Measurements from ENCODE around the gene ZER1.
"Not testable (repeated sequence)": the region's sequence is repeated elsewhere in the genome, so short reads cannot be mapped to it uniquely, and the experiment has no call there.

Gene ZER1

GRCh38 chr9:128713941-128714573 is 57.7 kb downstream of the ZER1 start:
- no peak for DNase-seq

- no peak for DNase-seq
Measured at GRCh38 chr9:128713411-128713780, 58.3 kb downstream of the ZER1 start.

- DNase-seq = no peak
Measured at GRCh38 chr9:128712451-128713410, 59.0 kb downstream of the ZER1 start.

- no peak for DNase-seq
Measured at GRCh38 chr9:128707446-128707845, 64.3 kb downstream of the ZER1 start.

- DNase-seq = no peak
Measured at GRCh38 chr9:128706671-128707381, 64.9 kb downstream of the ZER1 start.

GRCh38 chr9:128706045-128706444 is 65.7 kb downstream of the ZER1 start:
- DNase-seq = no peak

GRCh38 chr9:128705051-128705965 is 66.4 kb downstream of the ZER1 start:
- no peak for DNase-seq

GRCh38 chr9:128704356-128704670 is 67.4 kb downstream of the ZER1 start:
- no peak for DNase-seq

GRCh38 chr9:128703616-128704355 is 67.9 kb downstream of the ZER1 start:
- no peak for DNase-seq

- DNase-seq = no peak
Measured at GRCh38 chr9:128702949-128703615, 68.6 kb downstream of the ZER1 start.

- no peak for DNase-seq
Measured at GRCh38 chr9:128702445-128702948, 69.2 kb downstream of the ZER1 start, which contains the start of gene PKN3. Gene PKN3 (plus strand): TSS chr9:128702503. CDS start chr9:128702916, 413 bp downstream.

GRCh38 chr9:128701227-128701854 is 70.4 kb downstream of the ZER1 start:
- no peak for DNase-seq

- DNase-seq = not testable (repeated sequence)
Measured at GRCh38 chr9:128699096-128699795, 72.5 kb downstream of the ZER1 start.

GRCh38 chr9:128696923-128697707 is 74.6 kb downstream of the ZER1 start:
- DNase-seq = no peak

GRCh38 chr9:128694344-128694743 is 77.4 kb downstream of the ZER1 start:
- DNase-seq = no peak

- not testable (repeated sequence) for DNase-seq
Measured at GRCh38 chr9:128693738-128694137, 78.0 kb downstream of the ZER1 start.

- DNase-seq = no peak
Measured at GRCh38 chr9:128690684-128691034, 81.1 kb downstream of the ZER1 start.

GRCh38 chr9:128689820-128690683 is 81.7 kb downstream of the ZER1 start:
- DNase-seq = no peak
